DMS114 treated with DMSO at 0.1 percent for 48 hours (cell line): ENCODE data around the gene TMEM123.

ENCODE experiments used
- DNase-seq: peaks from one replicate; lab custom pipeline; 2025; ENCODE audit not compliant: unreplicated experiment; lab: John Stamatoyannopoulos, UW

Gene TMEM123

DNA sequence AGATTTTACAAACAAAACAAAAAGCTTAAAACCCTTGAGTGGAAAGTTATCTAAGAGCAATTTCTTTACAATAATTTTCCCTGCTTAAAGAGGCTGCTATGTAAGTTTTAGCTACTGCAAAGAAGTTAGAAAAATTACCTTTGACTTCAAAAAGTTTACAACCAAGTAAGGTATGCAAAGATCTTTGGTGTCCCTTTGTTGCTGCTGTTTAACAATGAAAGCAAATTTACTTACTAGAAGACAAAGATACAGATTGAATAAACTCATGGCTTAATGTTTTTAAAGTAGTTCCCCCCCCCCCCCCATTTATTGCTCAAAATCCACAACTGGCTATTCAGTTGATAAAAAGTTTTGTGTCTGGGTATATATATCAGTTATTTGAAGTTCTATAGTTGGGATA lies 26.0 kb downstream of the TMEM123 start:
- DNase-seq = no peak

DNA sequence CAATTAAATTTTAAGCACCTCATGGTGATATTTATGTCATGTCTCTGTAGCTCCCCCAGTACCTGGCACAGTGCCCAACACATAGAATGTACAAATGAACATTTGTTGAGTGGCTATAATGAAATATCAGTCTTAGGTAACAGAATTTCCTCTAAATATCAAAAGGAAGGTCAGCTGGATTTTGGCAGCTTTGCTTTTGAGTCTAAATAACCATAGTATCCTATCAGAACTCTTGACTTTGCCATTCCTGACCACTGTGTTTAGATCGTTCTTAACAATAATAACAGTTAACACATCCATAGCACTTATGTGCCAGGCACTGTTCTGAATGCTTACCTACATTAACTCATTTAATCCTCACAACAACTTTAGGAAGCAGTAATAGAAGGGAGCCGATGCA lies 26.6 kb downstream of the TMEM123 start:
- DNase-seq = no peak

DNA sequence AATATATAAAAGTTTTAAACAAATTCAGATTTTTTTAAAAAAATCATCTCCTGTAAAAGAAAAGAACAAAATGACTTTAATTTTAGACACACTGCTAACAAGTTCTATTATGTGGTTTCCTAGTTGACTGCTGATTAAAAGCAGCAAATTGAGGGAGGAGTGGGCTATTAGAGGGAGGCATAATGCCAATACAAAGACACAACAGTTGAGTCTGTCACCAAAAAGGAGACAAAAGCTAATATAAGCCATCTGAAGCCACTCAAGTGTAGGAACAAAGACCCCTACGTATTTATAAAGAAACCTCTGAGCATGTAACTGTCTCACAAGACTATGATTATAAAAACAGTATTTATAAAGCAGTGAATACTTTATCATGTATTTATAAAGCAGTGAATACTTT lies 28.6 kb downstream of the TMEM123 start:
- DNase-seq = no peak

DNA sequence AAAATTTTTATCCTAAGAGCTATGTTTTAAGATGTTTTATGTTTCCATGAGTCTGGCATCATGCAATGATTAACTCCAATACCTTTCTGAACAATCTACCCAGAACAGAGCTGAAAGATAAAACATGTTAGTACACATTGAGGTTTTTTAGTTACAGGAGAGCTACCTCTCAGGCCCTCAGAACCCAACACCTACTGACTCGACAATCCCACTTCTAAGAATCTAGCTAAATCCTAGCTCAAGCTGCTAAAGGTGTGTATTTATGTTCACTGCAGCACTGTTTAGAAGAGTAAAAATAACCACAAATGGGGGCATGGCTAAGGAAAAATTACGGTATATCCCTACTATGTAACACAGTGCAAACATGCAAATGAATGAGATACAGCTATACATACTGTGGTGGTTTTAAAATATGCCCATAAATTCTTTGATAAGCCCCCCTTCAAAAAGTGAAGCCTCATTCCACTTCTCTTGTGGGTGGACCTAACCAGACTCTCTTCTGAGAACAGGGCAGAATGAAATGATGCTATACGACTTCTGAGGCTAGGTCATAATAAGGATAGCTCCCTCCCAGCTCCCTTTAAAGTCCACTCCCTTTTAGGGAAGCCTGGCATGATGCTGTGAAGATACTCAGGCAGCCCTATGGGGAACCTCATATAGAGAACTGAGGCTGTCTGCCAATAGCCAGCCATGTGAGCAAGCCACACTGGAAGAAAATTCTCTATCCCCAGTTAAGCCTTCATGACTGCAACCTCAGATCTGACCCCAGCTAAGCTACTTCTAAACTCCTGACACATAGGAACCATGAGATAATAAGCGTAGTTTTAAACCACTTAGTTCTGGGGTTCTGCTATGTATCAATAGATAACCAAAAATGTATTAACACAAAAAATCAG lies 29.5 kb downstream of the TMEM123 start:
- DNase-seq = no peak

- no peak for DNase-seq
Observed at GRCh38 chr11:102421261-102421660, 31.3 kb downstream of the TMEM123 start.

GRCh38 chr11:102420547-102420946 lies 32.0 kb downstream of the TMEM123 start:
- no peak for DNase-seq

DNA sequence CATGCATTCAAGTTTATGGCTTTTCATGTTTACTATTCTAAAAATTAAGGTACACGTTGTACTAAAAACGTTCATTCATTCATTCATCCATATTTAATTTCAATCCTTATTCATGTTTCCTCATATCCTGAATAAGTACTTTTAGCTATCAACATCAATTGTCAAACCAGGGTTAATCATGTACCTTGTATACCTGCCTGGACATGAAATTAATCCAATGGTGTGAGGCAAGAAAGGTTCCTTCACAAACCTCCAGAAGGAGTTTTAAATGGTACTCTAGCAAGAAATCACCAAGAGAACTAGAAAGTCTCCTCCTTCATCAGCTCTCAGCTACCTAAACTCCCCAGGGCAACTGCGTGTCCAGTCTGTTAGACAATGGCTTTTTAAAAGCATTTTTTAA lies 33.4 kb downstream of the TMEM123 start:
- DNase-seq = no peak

DNA sequence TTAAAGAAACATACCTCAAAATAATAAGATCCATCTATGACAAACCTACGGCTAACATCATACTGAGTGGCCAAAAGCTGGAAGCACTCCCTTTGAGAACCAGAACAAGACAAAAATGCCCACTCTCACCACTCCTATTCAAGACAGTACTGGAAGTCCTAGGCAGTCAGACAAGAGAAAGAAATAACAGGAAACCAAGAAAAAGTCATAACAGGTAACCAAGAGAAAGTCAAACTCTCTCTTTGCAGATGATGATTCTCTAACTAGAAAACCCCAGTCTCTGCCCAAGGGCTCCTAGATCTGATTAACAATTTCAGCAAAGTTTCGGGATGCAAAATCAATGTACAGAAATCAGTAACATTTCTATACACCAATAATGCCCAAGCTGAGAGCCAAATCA lies 35.6 kb downstream of the TMEM123 start:
- DNase-seq = no peak

DNA sequence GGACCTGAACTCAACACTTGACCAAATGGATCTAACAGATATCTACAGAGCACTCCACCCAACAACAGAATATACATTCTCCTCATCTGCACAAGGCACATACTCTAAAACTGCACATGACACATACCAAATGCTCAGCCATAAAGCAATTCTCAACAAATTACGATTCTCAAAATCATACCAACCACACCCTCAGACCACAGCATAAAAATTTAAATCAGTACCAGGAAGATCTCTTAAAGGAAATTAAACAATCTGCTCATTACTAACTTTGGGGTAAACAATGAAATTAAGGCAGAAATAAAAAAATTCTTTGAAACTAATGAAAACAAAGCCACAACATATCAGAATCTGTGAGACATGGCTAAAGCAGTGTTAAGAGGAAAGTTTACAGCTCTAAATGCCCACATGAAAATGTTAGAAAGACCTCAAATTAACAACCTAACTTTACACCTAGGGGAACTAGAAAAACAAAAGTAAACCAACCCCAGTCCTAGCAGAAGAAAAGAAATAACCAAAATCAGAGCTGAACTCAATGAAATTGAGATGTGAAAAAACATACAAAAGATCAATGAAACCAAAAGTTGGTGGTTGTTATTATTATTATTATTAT lies 37.2 kb downstream of the TMEM123 start:
- no peak for DNase-seq

- DNase-seq = no peak
Observed at GRCh38 chr11:102414559-102414958, 38.0 kb downstream of the TMEM123 start.

- no peak for DNase-seq
Observed at GRCh38 chr11:102413497-102413896, 39.1 kb downstream of the TMEM123 start.

GRCh38 chr11:102411142-102411541 lies 41.4 kb downstream of the TMEM123 start:
- no peak for DNase-seq

DNA sequence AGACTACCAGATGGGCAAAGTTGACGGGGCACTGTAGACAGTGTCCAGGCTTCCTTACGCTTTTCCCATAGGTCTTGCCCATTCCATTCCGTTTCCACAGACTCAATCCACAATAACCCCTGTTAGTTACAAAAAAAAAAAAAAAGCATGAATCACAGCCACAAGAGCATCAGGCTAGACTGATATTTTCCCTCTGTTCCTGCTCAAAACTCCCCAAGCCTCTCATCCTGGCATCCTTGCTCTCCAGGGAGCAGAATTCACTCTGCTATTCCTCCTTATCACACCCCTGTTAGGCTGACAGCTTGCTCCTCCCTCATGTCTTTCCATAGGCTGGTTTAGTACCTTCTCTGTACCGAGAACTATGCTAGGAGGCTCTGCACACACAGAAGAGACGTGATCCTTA lies 42.2 kb downstream of the TMEM123 start:
- DNase-seq = no peak

GRCh38 chr11:102408339-102408738 lies 44.2 kb downstream of the TMEM123 start:
- no peak for DNase-seq

GRCh38 chr11:102407901-102408300 lies 44.7 kb downstream of the TMEM123 start:
- no peak for DNase-seq

- no peak for DNase-seq
Observed at GRCh38 chr11:102406099-102406498, 46.5 kb downstream of the TMEM123 start.

GRCh38 chr11:102405501-102405900 lies 47.1 kb downstream of the TMEM123 start:
- no peak for DNase-seq

- DNase-seq = no peak
Observed at GRCh38 chr11:102402548-102402947, 50.0 kb downstream of the TMEM123 start.

DNA sequence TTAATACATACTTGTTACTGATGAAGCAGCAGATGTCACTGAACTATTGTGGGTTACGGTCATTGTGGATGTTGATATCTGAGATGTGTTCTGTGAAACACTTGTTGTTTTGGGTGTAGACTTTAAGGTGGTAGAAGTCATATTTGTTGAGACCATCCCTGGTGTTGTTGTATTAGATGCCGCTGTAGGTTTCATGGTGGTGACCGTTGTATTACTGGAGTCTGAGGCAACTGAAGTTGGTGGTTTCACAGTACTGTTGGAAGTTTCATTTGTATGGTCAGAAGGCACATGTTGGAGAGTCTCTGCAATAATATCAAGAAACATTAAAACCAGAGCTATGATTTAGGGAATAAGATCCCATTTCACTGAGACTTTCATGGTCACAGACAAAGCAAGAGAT lies 50.7 kb downstream of the TMEM123 start:
- DNase-seq = no peak

GRCh38 chr11:102400603-102401002 lies 52.0 kb downstream of the TMEM123 start:
- no peak for DNase-seq

DNA sequence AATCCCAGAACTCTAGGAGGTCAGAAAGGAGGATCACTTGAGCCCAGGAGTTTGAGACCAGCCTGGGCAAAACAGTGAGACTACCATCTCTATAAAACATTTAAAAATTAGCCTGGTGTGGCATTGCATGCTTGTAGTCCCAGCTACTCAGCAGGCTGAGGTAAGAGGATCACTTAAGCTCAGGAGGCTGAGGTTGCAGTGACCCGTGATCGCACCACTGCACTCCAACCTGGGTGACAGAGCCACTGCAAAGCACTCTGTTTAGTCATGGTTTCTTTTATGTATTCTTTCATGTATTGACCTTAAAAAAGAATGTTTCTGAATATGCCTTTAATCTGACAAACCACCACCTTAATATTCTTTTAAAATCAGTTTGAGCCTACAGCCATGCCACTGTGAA lies 53.4 kb downstream of the TMEM123 start:
- no peak for DNase-seq

DNA sequence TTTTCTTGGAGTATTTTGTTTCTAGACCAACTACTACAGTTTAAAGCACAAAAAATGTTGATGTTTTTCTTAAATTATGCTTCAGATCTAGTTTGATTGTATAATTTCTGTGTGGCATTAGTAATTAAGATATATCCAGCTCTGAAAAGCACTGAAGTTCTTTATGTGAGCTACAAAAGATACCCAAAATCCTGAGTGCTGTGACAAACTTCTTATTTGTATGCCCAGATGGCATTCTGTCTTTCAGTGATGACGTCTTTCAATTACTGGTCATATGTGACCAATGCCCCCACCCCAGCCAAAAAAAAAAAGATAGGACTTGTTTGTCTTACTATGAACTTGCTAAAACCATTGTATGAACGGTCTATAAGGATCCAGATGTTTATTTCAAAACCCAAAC lies 54.3 kb downstream of the TMEM123 start:
- DNase-seq = no peak
